ENCODE data around the gene FILIP1L. TPM values are rescaled to one million over a fixed set of nuclear protein-coding genes. Genes with fewer than 3 reads are reported as not detected.
A peak's percentile ranks its signal among the peaks of the same experiment; 100 is the strongest.

Gene FILIP1L
- total and polyA plus RNA-seq, 2 of the 4 experiments (the other 2 are of a cell fraction), result 11.5 to 19.9 TPM

DNA sequence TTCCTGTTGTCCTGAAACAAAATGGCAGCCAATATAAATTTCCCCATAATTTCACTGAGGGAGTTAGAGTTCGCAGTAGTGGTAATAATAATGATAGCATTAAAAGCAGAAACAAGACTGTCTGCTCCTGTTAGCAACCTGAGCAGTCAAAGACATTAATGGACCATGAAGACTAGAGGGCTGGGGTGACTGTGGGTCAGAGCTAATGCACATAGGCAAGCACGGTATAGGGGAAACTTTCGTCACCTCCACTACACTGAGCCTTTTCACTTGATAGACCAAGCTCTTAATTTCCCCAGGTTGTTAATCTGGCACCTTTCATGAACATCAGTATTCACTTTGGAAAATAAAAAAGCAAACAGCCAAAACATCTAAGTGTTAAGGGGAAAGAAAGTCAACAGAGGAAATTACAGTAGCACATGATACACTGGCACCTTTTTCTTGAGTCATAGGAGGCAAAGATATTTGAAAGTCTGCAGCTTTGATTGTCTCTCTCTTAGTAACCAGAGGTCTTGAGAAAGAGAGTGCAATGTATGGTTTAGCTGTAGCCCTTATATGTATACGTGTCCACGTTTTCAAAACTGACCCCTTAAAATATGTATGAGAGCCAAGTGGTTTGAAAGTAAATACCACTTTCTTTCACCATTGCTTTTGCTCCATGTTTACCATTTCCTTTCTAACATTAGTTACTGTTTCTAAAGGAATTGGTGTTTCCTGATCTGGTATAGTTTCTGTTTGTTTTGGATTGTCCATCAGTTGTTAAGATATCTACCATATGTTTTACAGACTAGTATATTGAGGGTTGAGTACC lies 104.8 kb downstream of the FILIP1L start:
- H3K14ac ChIP-seq (replicated peaks; ENCODE audit: low read depth, low read length), result 0 out of 2 replicates have a peak overlapping the region, but pooled peaks have one; percentile 58
- no peaks in the 10 kb centered on the region for H3K9me3 ChIP-seq (ENCODE audit: control insufficient read depth, insufficient read depth, low read length)
- CTCF ChIA-PET, result no interaction called here
- no peaks in the 10 kb centered on the region for H3K27me3 ChIP-seq (ENCODE audit: control insufficient read depth, insufficient read depth, low read length)
- H2BK5ac ChIP-seq (ENCODE audit: low read depth, low read length, poor library complexity, severe bottlenecking), result no peak overlapping the region
- DNase-seq (no peak), ATAC-seq (ENCODE audit: low read depth) (no peak)
- H4K91ac ChIP-seq (ENCODE audit: insufficient read depth, low read depth, low read length), result 0 out of 2 replicates have a peak overlapping the region, but pooled peaks have one; percentile 32
- H2AFZ ChIP-seq (replicated peaks; ENCODE audit: low read length, poor library complexity), result no peak overlapping the region
- peak overlapping the region; percentile 61; the same call in 1 of the 2 replicates for H2BK120ac ChIP-seq (ENCODE audit: low read depth, low read length)
- BruUV-seq (replicated peaks), result no TSS peak
- H3K27ac ChIP-seq (ENCODE audit: insufficient read depth, low read length), result peak overlapping the region; percentile 57; the same call in 1 of the 2 replicates
- no peak overlapping the region for H4K8ac ChIP-seq (ENCODE audit: low read depth in 2 of 2, low read length in 2 of 2)
- H3K79me1 ChIP-seq (ENCODE audit: low read depth in 1 of 2, low read length in 2 of 2), result peaks cover under 1 to 2% of the 10 kb centered on the region in 2 experiments; a peak in 1 of 4 replicates
- peak overlapping the region; percentile 86 for H4K5ac ChIP-seq (ENCODE audit: low read depth, low read length)
- no peaks in the 10 kb centered on the region for H3K36me3 ChIP-seq (ENCODE audit: control insufficient read depth, insufficient read depth, low read length)
- 0 out of 2 replicates have a peak overlapping the region, but pooled peaks have one; percentile 63 for H3K23ac ChIP-seq (ENCODE audit: low read depth, low read length)
- H2BK15ac ChIP-seq (ENCODE audit: low read depth, low read length), result peak overlapping the region; percentile 11; the same call in 1 of the 3 replicates
- H3K56ac ChIP-seq (ENCODE audit: extremely low read depth, insufficient read depth, low read length), result no peak overlapping the region
- H4K20me1 ChIP-seq (ENCODE audit: insufficient read depth, low read length), result no peaks in the 10 kb centered on the region
- peaks cover 6% of the 10 kb centered on the region for H3K4me1 ChIP-seq (ENCODE audit: control insufficient read depth, insufficient read depth, low read length)
- H2AK5ac ChIP-seq (ENCODE audit: low read depth, low read length), result peak overlapping the region; percentile 51; the same call in 1 of the 2 replicates
- peak overlapping the region; percentile 40; the same call in 1 of the 2 replicates for H3K4ac ChIP-seq (ENCODE audit: low read depth, low read length)
- WGBS, 2 experiments (ENCODE audit: extremely low coverage in 2 of 2, insufficient read length in 1 of 2), result no CpG with 5 or more reads among the region's 5 CpGs
- no peak overlapping the region for H3K9ac ChIP-seq (ENCODE audit: low read depth, low read length)
- in situ Hi-C loops (cut with MboI; ENCODE audit: low sequenced_read_pairs), result no loop called here
- H2BK20ac ChIP-seq (ENCODE audit: low read depth, low read length), result peak overlapping the region; percentile 51; the same call in 1 of the 2 replicates
- intact Hi-C loops (cut with micrococcal nuclease), result no loop called here
- H2AK9ac ChIP-seq (replicated peaks; ENCODE audit: low read depth, low read length, poor library complexity), result no peak overlapping the region
- H3K4me3 ChIP-seq (ENCODE audit: insufficient read depth, low read depth, low read length), result no peak overlapping the region
- POLR2A ChIA-PET (ENCODE audit: unreplicated experiment), result no interaction called here
- no peaks in the 10 kb centered on the region for H3K9me1 ChIP-seq (ENCODE audit: insufficient read depth, low read length)
- no peak for TF ChIP-seq CEBPB (IDR thresholded peaks at IDR 0.05; ENCODE audit: low read depth, low read length)
- no peak for TF ChIP-seq MAZ (IDR thresholded peaks at IDR 0.05; ENCODE audit: borderline replicate concordance, low read depth, low read length)
- no peak for TF ChIP-seq MXI1 (IDR thresholded peaks at IDR 0.05; ENCODE audit: borderline replicate concordance, low read depth, low read length)
- TF ChIP-seq, protein P1, sequence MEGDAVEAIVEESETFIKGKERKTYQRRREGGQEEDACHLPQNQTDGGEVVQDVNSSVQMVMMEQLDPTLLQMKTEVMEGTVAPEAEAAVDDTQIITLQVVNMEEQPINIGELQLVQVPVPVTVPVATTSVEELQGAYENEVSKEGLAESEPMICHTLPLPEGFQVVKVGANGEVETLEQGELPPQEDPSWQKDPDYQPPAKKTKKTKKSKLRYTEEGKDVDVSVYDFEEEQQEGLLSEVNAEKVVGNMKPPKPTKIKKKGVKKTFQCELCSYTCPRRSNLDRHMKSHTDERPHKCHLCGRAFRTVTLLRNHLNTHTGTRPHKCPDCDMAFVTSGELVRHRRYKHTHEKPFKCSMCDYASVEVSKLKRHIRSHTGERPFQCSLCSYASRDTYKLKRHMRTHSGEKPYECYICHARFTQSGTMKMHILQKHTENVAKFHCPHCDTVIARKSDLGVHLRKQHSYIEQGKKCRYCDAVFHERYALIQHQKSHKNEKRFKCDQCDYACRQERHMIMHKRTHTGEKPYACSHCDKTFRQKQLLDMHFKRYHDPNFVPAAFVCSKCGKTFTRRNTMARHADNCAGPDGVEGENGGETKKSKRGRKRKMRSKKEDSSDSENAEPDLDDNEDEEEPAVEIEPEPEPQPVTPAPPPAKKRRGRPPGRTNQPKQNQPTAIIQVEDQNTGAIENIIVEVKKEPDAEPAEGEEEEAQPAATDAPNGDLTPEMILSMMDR (conservative IDR thresholded peaks at IDR 0.05; ENCODE audit: low read depth, low read length), result no peak
- peak overlapping the region; percentile 33; the same call in 1 of the 2 replicates for H3K18ac ChIP-seq (ENCODE audit: low read depth, low read length)
- H3K4me2 ChIP-seq (ENCODE audit: low read depth, low read length), result no peak overlapping the region; the same call in 1 of the 2 replicates
- dilution Hi-C loops (cut with HindIII; ENCODE audit: low sequenced_read_pairs, unreplicated experiment), result no loop called here

Measured in IMR-90 (cell line).